PFSK-1 (cell line): ENCODE measurements around the gene ZHX3.

ENCODE experiments used
- FOXP2 ChIP-seq: optimal IDR thresholded peaks from 2 replicates; pipeline ENCODE3; 2011; ENCODE audit warnings: borderline replicate concordance, control low read depth, inconsistent platforms; ENCODE audit not compliant: insufficient read depth; ENCODE audit errors: extremely low read length, extremely low read depth
- POLR2AphosphoS5 ChIP-seq: IDR thresholded peaks from 2 replicates; pipeline ENCODE4 v1.6.1; 2012; ENCODE audit warnings: low read depth, mild to moderate bottlenecking, control low read depth, low read length, moderate library complexity
- SIN3A ChIP-seq: IDR thresholded peaks from 2 replicates; pipeline ENCODE4 v1.6.1; 2012; ENCODE audit warnings: mild to moderate bottlenecking, low read length, moderate library complexity, borderline replicate concordance; ENCODE audit not compliant: insufficient read depth
- TAF1 ChIP-seq: IDR thresholded peaks from 2 replicates; pipeline ENCODE4 v1.6.1; 2012; ENCODE audit warnings: low read length, control low read depth, borderline replicate concordance; ENCODE audit not compliant: insufficient read depth
- TF ChIP-seq, protein P1 (sequence below), 2 experiments: IDR thresholded peaks; 2 replicates each; pipeline versions ENCODE4 v1.6.1 to v1.8.0; 2011 to 2012; ENCODE audit warnings: low read depth in 2 of 2, low read length in 2 of 2, control low read depth in 1 of 2, inconsistent platforms in 1 of 2, mild to moderate bottlenecking in 1 of 2, moderate library complexity in 1 of 2; ENCODE audit not compliant: insufficient read depth in 1 of 2

The ZHX3 gene

DNA sequence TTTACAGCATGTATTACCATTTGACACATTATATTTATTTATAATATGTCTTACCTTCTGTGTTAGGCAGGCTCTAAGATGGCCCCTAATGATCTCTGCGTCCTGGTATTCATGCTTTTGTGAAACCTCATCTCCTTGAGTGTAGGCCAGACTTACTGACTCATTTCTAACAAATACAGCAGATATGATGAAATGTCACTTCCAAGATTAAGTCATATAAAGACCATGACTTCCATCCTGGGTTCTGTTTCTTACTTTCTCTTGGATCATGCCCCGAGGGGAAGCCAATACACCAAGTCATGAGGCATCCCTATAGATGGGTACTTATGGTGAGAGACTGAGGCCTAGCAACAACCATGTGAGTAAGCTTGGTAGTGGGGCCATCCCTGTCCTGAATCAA is 30.2 kb downstream of the ZHX3 start:
- TF ChIP-seq, protein P1, sequence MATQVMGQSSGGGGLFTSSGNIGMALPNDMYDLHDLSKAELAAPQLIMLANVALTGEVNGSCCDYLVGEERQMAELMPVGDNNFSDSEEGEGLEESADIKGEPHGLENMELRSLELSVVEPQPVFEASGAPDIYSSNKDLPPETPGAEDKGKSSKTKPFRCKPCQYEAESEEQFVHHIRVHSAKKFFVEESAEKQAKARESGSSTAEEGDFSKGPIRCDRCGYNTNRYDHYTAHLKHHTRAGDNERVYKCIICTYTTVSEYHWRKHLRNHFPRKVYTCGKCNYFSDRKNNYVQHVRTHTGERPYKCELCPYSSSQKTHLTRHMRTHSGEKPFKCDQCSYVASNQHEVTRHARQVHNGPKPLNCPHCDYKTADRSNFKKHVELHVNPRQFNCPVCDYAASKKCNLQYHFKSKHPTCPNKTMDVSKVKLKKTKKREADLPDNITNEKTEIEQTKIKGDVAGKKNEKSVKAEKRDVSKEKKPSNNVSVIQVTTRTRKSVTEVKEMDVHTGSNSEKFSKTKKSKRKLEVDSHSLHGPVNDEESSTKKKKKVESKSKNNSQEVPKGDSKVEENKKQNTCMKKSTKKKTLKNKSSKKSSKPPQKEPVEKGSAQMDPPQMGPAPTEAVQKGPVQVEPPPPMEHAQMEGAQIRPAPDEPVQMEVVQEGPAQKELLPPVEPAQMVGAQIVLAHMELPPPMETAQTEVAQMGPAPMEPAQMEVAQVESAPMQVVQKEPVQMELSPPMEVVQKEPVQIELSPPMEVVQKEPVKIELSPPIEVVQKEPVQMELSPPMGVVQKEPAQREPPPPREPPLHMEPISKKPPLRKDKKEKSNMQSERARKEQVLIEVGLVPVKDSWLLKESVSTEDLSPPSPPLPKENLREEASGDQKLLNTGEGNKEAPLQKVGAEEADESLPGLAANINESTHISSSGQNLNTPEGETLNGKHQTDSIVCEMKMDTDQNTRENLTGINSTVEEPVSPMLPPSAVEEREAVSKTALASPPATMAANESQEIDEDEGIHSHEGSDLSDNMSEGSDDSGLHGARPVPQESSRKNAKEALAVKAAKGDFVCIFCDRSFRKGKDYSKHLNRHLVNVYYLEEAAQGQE (IDR thresholded peaks at IDR 0.05; ENCODE audit: insufficient read depth in 1 of 2, low read depth in 2 of 2, low read length in 2 of 2), result no peak
- no peak for TF ChIP-seq TAF1
- TF ChIP-seq FOXP2, result no peak
- TF ChIP-seq SIN3A, result no peak
- no peak for TF ChIP-seq POLR2AphosphoS5

DNA sequence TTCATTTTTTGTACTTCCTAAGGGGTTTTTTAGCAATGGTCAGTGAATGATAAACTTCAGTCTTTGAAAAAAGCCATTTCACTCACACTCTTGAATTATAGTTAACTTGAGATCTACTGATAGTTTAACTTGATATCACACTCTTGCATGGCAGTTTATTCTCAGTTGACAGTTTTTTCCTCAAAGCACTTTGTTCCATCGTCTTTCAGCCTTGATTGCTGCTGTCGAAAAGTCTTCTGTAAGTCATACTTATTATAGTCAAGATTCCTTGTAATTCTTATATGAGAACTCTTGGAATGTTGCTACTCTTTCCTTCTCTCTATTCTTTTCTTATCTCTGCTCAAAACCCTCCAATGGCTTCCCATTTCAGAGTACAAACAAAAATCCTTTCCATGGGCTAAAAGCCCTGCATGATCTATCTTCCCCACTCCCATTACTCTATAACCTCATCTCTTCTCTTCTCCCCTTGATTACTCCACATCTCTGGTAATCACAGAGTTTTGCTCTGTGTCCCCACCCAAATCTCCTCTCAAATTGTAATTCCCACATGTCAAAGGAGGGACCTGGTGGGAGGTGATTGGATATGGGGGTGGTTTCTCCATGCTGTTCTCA is 31.2 kb downstream of the ZHX3 start:
- TF ChIP-seq, protein P1 (IDR thresholded peaks at IDR 0.05; ENCODE audit: insufficient read depth in 1 of 2, low read depth in 2 of 2, low read length in 2 of 2), result no peak
- TF ChIP-seq FOXP2, result no peak

DNA sequence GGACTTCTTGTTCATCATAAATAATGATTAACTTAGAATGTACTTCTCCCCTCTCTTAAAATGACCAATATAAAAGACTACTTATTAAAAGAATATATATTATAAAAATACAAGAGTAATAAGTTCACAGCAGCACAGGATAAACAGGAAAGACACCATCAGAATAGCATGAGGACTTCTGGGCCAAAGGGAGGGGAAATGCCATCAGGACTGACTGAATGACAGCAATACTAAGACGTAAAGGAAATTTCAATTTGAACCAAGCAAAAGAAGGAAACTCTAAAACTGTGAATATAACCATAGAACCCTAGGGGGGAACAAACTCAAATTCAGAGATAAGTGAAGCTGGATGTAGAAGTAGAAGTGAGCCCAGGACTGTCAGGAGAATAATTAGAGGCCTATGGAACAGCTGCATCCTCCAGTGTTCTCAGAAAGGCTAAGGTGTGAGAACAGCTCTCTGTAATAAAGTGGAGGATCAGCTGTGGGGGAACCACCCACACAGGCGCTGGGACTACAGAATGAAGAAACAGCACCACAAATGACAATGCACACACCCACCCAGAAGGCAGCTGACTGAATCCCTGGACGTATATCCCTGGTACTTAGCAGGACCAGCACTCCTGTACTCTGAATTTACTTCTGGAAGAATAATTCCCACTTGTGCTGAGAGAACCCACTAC is 37.8 kb downstream of the ZHX3 start:
- TF ChIP-seq TAF1 (no peak), SIN3A (no peak), FOXP2 (no peak), POLR2AphosphoS5 (no peak)
- TF ChIP-seq, protein P1 (IDR thresholded peaks at IDR 0.05; ENCODE audit: insufficient read depth in 1 of 2, low read depth in 2 of 2, low read length in 2 of 2), result no peak

DNA sequence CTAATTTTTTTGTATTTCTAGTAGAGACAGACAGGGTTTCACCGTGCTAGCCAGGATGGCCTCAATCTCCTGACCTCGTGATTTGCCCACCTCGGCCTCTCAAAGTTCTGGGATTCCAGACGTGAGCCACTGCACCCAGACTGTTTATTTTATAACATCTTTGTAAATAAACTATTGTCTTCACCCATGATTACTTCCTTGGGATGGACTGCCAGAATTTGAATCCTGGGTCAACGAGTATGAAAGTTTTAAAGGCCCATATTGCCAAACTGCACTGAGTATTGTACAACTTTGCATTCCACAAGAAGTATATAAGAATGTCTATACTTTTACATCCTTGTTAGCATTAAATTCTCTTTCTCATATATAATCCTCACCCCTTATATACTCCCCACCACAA is 38.6 kb downstream of the ZHX3 start:
- TF ChIP-seq FOXP2 (no peak), SIN3A (no peak), TAF1 (no peak), POLR2AphosphoS5 (no peak)
- TF ChIP-seq, protein P1 (IDR thresholded peaks at IDR 0.05; ENCODE audit: insufficient read depth in 1 of 2, low read depth in 2 of 2, low read length in 2 of 2), result no peak

DNA sequence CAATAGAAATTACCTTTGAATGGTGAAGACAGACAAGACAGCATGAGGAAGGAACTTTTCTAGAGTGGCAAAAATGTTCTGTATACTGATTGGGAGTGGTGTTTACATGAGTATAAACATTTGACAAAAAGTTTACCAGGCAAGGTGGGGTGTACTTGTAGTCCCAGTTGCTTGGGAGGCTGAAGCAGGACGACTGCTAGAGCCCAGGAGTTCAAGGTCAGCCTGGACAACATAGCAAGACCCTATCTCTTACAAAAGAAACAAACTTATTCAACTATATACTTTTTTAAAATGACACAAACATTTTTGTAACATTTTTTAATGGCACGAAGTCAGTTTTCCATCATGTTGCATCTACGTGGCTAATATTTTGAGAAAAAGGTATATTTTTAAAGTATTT is 40.5 kb downstream of the ZHX3 start:
- TF ChIP-seq TAF1 (no peak), SIN3A (no peak), FOXP2 (no peak), POLR2AphosphoS5 (no peak)
- TF ChIP-seq, protein P1 (IDR thresholded peaks at IDR 0.05; ENCODE audit: insufficient read depth in 1 of 2, low read depth in 2 of 2, low read length in 2 of 2), result no peak
